ENCODE results near the gene MAST1.
"Not testable (repeated sequence)": the region's sequence is repeated elsewhere in the genome, so short reads cannot be mapped to it uniquely, and the experiment has no call there.

Gene MAST1

DNA sequence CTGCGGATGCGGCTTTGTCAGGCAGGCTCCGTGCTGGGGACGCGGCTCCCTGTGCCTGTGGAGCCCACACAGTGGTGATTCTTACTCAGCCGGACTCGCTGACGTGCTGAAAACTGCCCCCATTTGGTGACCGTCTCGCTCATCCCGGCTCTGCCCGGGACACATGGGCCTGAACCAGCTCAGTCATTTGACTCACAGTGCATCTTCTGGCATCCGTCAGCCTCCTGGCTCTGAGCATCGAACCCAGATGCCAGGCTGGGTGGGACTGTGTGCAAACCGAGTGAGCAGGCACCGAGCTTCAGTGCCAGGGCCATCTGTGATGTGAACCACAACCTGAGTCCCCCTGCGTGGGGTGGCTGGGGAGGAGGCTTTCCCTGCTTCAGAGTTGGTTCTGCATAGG, 58.1 kb downstream of the MAST1 start:
- no peak for DNase-seq (ENCODE audit: low spot score)

DNA sequence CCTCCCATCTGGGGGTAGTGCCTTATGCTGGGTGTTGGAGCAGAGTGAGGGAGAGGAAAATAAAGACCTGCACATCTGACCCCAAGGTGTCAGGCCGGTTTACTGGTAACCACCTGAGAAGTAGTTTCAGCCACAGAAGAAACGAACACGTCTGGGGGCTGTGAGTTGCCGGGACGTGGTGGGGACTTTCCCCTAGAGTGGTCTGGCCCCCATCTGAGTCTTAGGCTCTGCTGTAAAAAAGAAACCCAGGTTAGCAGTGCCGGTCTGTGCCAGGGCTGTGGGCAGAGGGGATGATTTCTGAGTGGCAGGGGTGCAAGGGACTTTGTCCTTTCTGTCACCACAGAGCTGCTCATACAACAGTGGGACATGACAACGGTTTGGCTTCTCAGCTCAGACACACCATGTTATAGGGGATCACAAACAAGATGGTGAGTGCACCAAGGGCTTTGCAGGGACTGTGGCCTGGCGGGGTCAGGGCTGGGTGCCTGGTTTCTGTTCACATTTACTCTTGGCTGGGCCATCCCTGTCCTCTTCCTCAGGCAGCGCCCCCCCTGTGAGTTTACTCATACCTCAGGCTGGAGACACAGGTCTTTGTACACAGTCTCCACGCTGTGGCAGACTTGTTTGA, 61.7 kb downstream of the MAST1 start:
- no peak for DNase-seq (ENCODE audit: low spot score)

DNA sequence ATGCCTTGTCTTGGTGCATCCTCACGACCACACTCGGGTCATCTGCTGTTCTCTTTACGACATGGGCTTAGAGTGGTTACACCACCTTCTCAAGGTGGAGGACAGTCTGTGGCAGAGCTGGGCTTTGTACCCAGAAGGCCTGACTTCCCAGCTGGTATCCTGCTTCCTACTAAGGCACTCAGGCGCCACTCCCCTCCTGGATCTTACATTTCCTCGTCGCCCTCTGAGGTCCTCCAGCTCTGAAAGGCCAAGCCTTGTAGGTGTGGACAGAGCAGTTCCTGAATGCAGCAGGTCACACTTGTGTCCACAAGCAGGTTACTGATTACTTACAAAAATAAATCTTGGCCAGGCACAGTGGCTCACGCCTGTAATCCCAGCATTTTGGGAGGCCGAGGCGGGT, 68.9 kb downstream of the MAST1 start:
- no peak for DNase-seq (ENCODE audit: low spot score)

DNA sequence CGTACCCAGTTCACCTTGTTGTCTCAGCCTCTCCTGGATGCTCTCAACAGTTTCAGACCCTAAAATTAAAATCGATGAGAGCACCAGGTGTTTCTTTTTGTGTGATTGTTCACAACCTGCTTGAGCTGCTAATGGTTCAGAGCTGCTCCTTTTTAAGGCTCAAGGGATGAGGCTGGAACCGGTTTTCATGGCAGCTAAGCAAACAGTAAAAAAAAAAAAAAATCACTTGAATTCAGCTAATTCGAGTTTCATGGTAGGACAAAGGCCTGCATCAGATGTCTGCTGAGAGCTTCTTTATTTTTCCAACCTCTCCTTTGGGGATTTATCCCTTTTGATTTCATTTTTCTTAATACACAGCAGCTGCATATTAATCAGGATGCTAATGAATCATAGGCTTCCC, 74.3 kb downstream of the MAST1 start:
- DNase-seq (ENCODE audit: low spot score): no peak

DNA sequence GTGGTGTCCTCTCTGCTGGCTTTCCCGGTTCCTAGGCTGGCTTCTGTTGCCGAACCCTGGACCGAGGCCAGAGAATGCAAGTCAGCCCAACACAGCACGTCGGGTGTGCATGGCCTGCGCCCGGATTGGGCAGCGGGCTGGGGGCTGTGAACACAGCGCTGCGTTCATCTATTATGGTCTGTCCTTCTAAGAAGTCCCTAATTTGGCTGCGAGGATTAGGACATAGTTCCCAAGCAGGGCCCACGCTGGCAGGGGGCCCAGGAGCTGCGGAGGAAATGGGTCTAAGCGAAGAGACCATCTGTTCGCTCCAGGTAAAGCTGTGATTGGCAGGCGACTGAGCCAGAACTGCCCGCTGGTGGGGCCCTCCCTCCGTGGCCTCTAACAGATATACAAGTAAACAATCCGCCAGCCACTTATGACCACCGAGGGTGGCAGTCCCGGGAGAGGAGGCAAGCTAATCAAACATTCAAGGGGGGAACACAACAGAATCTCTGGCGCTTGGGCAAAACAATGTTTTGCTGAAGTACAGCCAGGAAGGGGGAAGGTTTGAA, 74.8 kb downstream of the MAST1 start:
- DNase-seq (ENCODE audit: low spot score): no peak

DNA sequence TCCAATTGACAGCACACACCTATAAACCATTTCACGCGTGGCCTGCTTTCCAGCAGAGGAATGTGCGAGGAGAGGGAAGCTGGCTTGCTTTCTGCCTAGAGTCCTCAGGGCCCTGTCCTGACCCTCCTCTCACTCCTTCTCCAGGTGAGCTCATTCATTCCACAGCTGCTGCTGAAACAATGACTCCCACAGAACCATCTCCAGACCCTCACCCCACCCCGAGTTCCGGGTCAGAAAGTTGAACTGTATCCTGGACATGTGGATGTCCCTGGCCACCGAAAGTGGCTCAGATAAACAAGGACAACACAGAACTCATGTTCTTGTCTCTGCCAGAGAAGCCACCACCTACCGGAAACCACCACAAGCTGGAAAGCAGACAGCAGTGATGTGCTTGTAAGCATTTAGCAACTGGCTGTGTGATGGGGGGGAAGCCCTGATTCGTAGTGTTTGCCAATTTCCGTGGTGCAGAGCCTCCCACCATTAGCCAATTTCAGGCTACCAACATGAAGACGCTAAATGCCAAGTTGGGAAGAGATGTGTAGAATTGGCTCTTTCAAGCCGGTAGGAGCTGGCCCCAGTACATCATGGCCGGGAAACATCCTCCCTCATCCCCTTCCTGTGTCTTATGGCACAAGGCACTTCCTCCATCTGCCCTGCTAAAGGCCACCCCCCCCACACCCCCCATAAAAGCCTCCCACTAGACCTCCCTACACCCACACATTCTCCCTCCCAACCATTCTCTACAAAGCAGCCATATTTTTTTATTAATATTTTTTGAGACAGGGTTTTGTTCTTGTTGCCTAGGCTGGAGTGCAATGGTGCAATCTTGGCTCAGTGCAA, 75.8 kb downstream of the MAST1 start:
- peak; percentile 66 for DNase-seq (ENCODE audit: low spot score)

DNA sequence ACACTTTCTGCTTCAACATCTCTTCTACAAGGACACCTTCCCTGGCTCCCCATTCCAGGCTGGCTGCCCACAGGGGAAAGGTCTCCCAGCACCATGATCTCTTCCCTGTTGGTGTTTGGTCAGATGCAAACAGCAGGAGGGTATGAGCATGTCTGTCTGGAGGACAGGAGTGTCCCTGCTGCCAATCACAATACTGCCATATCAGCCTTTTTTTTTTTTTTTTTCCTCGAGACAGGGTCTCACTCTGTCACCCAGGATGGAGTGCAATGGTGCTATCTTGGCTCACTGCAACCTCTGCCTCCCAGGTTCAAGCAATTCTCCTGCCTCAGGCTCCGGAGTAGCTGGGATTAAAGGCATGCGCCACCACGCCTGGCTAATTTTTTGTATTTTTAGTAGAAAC, 77.5 kb downstream of the MAST1 start:
- not testable (repeated sequence) for DNase-seq (ENCODE audit: low spot score)

DNA sequence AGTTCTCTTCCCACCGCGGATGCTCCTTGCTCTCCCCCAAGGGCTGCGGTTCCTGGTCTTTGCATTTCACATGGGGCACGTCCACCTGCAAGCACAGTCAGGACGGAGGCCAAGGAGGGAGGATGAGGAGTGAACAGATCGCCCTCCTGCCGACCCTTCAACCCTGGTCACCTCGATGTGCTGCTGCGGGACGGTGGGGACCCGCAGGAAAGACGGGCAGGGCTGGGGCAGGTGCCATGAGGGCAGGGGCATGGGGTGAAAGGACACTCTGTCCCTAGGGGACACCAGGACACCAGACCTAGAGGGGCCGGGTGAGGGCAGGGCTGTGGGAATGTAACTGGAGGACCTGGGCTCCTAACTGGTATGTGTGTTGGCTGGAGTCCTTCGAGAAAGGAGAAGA, 79.9 kb downstream of the MAST1 start:
- no peak for DNase-seq (ENCODE audit: low spot score)

DNA sequence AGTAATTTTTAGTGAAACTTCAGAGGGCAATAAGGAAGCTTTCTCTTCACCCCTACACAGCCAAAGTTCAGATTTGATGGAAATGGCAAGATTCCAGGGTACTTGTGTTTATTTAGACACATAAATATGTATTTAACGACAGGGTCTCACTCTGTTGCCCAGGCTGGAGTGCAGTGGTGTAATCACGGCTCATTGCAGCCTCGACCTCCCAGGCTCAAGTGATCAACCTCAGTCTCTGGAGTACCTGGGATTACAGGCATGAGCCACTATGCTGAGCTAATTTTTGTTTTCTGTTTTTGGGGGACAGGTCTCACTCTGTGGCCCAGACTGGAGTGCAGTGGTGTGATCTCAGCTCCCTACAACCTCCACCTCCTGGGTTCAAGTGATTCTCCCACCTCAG, 82.7 kb downstream of the MAST1 start:
- no peak for DNase-seq (ENCODE audit: low spot score)

DNA sequence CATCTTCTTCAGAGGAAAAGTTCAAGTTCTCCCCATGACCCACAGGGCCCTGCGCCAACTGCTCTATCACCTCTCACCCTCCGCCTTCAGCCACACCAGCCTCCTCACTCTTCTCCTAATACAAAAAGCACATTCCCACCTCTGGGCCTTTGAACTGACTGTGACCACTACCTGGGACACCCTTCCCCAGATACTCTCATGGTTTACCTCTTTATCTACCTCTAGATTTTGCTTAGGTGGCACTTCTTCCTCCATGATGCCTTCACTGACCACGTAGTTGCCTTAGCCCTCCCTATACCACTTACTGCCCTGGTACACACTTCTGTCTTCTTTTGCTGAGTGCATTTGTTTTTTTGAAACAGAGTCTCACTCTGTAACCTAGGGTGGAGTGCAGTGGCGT, 84.6 kb downstream of the MAST1 start:
- no peak for DNase-seq (ENCODE audit: low spot score)

All from CD4-positive, alpha-beta T cell treated with Interleukin-2 at 100 ng/mL for 4 hours (primary cell).